ENCODE results near the gene GATC.

DNA sequence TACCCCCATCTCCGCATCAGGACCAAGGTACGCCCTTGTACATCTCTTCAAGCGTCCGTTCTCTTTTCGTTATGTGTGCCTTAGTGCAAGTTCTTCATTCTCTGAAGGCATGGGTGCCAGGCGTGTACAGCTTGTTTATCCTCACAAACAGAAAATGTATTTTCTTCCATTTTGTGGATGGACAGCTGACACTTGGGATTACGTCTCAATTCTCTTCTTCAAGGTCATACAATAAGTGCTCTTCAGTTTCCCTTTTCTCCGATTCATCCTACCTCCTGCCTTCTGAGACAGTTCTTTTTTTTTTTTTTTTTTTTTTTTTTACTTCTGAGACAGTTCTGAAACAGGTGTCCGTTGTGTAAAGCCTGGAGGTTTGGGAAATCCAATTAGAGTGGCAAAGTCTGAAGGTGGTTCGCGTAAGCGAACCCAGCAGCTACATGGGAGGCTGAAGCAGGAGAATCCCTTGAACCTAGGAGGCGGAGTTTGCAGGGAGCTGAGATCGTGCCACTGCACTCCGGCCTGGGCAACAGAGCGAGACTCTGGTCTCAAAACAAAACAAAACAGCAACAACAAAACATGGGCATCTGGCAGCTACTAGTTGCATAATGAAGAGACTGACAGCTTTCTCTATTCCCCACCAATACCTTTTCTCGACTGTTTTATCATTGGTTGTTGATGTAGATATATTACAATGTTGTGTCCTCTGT, 7.6 kb upstream of the GATC start:
- TF ChIP-seq, protein P1, sequence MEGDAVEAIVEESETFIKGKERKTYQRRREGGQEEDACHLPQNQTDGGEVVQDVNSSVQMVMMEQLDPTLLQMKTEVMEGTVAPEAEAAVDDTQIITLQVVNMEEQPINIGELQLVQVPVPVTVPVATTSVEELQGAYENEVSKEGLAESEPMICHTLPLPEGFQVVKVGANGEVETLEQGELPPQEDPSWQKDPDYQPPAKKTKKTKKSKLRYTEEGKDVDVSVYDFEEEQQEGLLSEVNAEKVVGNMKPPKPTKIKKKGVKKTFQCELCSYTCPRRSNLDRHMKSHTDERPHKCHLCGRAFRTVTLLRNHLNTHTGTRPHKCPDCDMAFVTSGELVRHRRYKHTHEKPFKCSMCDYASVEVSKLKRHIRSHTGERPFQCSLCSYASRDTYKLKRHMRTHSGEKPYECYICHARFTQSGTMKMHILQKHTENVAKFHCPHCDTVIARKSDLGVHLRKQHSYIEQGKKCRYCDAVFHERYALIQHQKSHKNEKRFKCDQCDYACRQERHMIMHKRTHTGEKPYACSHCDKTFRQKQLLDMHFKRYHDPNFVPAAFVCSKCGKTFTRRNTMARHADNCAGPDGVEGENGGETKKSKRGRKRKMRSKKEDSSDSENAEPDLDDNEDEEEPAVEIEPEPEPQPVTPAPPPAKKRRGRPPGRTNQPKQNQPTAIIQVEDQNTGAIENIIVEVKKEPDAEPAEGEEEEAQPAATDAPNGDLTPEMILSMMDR (optimal IDR thresholded peaks at IDR 0.05 in 1 of 3, IDR thresholded peaks at IDR 0.05 in 1 of 3, conservative IDR thresholded peaks at IDR 0.05 in 1 of 3; ENCODE audit: extremely low read depth in 1 of 3, insufficient read depth in 2 of 3, low read length in 3 of 3), result no peak
- TF ChIP-seq EZH2 (IDR thresholded peaks at IDR 0.05; ENCODE audit: low read length), result no peak

Data from keratinocyte (primary cell).